SK-N-SH (cell line): Measurements from ENCODE around the gene RNF151. TPM values are rescaled to one million over a fixed set of nuclear protein-coding genes. Genes with fewer than 3 reads are reported as not detected.

Experiments
- CTCF ChIA-PET: fragments of 300-600, 350-600 bp; formaldehyde crosslinking; extraction: SDS; loops from one replicate; lab custom pipeline; 2021; lab: Yijun Ruan, JAX
- POLR2A ChIA-PET: fragments of 350-600 bp; sonication (Branson Sonifier 250); formaldehyde crosslinking; extraction: SDS; loops from one replicate; lab custom pipeline; 2020; ENCODE audit warnings: antibody characterized with exemption, inconsistent platforms; lab: Yijun Ruan, JAX
- DNase-seq: peaks from one replicate; pipeline ENCODE4 v3.0.0; 2012
- H2AFZ ChIP-seq: fragments of 200-600 bp; sonication (generic); 2 replicates; pipeline ENCODE4 v1.8.1; 2016; ENCODE audit warnings: antibody characterized with exemption, mild to moderate bottlenecking, low read depth
- H3F3A ChIP-seq: fragments of 200-600 bp; sonication (generic); replicated peaks from 2 replicates; pipeline ENCODE3; 2016; ENCODE audit warnings: antibody characterized with exemption, mild to moderate bottlenecking; ENCODE audit not compliant: insufficient read depth
- H3K27ac ChIP-seq, 2 experiments: fragments of 200-500 bp in 1 of 2; fragments of 200-600 bp in 1 of 2; sonication (Bioruptor generic) in 1 of 2; sonication (generic), shearing (Covaris generic) in 1 of 2; 2 replicates each; pipeline versions ENCODE4 v1.5.1 to v1.6.1; 2014 to 2016; ENCODE audit warnings: low read depth in 2 of 2, inconsistent platforms in 1 of 2, low read length in 1 of 2, mild to moderate bottlenecking in 1 of 2, mixed read lengths in 1 of 2
- H3K27me3 ChIP-seq: fragments of 200-600 bp; sonication (generic), shearing (Covaris generic); 2 replicates; pipeline ENCODE4 v1.6.1; 2016; ENCODE audit warnings: mixed run types; ENCODE audit not compliant: insufficient read depth
- H3K36me3 ChIP-seq, 2 experiments: fragments of 200-500 bp in 1 of 2; fragments of 200-600 bp in 1 of 2; sonication (Bioruptor generic) in 1 of 2; sonication (generic) in 1 of 2; replicated peaks in 1 of 2; 2 replicates each; pipeline versions ENCODE3 to v1.5.1; 2014 to 2016; ENCODE audit warnings: low read length in 1 of 2, mild to moderate bottlenecking in 1 of 2; ENCODE audit not compliant: insufficient read depth in 2 of 2, control insufficient read depth in 1 of 2
- H3K4me1 ChIP-seq, 2 experiments: fragments of 200-500 bp in 1 of 2; fragments of 200-600 bp in 1 of 2; sonication (Bioruptor generic) in 1 of 2; sonication (generic), shearing (Covaris generic) in 1 of 2; 2 replicates each; pipeline versions ENCODE4 v1.5.1 to v1.6.1; 2014 to 2016; ENCODE audit warnings: low read depth in 1 of 2, low read length in 1 of 2, mixed run types in 1 of 2; ENCODE audit not compliant: insufficient read depth in 2 of 2, control insufficient read depth in 1 of 2
- H3K4me2 ChIP-seq: fragments of 200-600 bp; sonication (generic), shearing (Covaris generic); 2 replicates; pipeline ENCODE4 v1.6.1; 2017; ENCODE audit warnings: mixed run types
- H3K4me3 ChIP-seq, 2 experiments: fragments of 200-500 bp in 1 of 2; fragments of 200-600 bp in 1 of 2; sonication (Bioruptor generic) in 1 of 2; sonication (generic), shearing (Covaris generic) in 1 of 2; 2 replicates each; pipeline versions ENCODE4 v1.5.1 to v1.8.1; 2014 to 2016; ENCODE audit warnings: low read depth in 2 of 2, inconsistent platforms in 1 of 2, low read length in 1 of 2, mild to moderate bottlenecking in 1 of 2, mixed read lengths in 1 of 2, moderate library complexity in 1 of 2
- H3K79me2 ChIP-seq: fragments of 200-600 bp; sonication (generic); 2 replicates; pipeline ENCODE4 v1.8.1; 2017; ENCODE audit warnings: mild to moderate bottlenecking; ENCODE audit not compliant: insufficient read depth
- H3K9ac ChIP-seq: fragments of 200-600 bp; sonication (generic); 2 replicates; pipeline ENCODE4 v1.6.1; 2017; ENCODE audit warnings: mixed run types
- H3K9me2 ChIP-seq: fragments of 200-600 bp; sonication (generic); 2 replicates; pipeline ENCODE4 v1.6.1; 2017; ENCODE audit warnings: mixed run types
- H3K9me3 ChIP-seq: fragments of 200-600 bp; sonication (generic); 2 replicates; pipeline ENCODE4 v1.6.1; 2017; ENCODE audit warnings: mixed run types, mild to moderate bottlenecking, moderate library complexity
- H4K20me1 ChIP-seq: fragments of 200-600 bp; sonication (generic); 2 replicates; pipeline ENCODE4 v1.6.1; 2017; ENCODE audit warnings: mild to moderate bottlenecking, mixed run types; ENCODE audit not compliant: insufficient read depth
- EP300 ChIP-seq, 2 experiments: IDR thresholded peaks; 2 replicates each; pipeline versions ENCODE4 v1.4.0 to v1.6.1; 2012; ENCODE audit warnings: borderline replicate concordance in 1 of 2, low read depth in 1 of 2, low read length in 1 of 2
- EZH2phosphoT487 ChIP-seq: fragments of 200-600 bp; sonication (generic); IDR thresholded peaks from 2 replicates; pipeline ENCODE4 v1.6.1; 2017; ENCODE audit warnings: low read depth, mixed run types, mild to moderate bottlenecking, antibody characterized with exemption, moderate library complexity, borderline replicate concordance
- FOSL2 ChIP-seq: IDR thresholded peaks from 2 replicates; pipeline ENCODE4 v1.4.0; 2012; ENCODE audit warnings: low read depth, mild to moderate bottlenecking, moderate library complexity, borderline replicate concordance
- FOXJ3 ChIP-seq: sonication (generic); formaldehyde crosslinking; IDR thresholded peaks from 2 replicates; pipeline ENCODE4 v1.5.1; 2020; ENCODE audit warnings: mild to moderate bottlenecking, missing genetic modification reagents
- FOXM1 ChIP-seq: IDR thresholded peaks from 2 replicates; pipeline ENCODE4 v1.4.0; 2012; ENCODE audit warnings: low read depth, mild to moderate bottlenecking
- GABPA ChIP-seq: IDR thresholded peaks from 2 replicates; pipeline ENCODE4 v1.4.0; 2012; ENCODE audit warnings: low read depth, mild to moderate bottlenecking
- GATA2 ChIP-seq: sonication (generic); formaldehyde crosslinking; IDR thresholded peaks from 2 replicates; pipeline ENCODE4 v1.5.0; 2020; ENCODE audit warnings: mild to moderate bottlenecking, missing genetic modification reagents
- IRF3 ChIP-seq: fragments of 150-350 bp; IDR thresholded peaks from 2 replicates; pipeline ENCODE4 v1.6.1; 2016; ENCODE audit warnings: mild to moderate bottlenecking, low read depth, low read length
- MAX ChIP-seq: IDR thresholded peaks from 2 replicates; pipeline ENCODE4 v1.4.0; 2012; ENCODE audit warnings: low read depth
- MEF2A ChIP-seq: IDR thresholded peaks from 2 replicates; pipeline ENCODE4 v1.4.0; 2012; ENCODE audit warnings: low read depth, borderline replicate concordance
- NFIC ChIP-seq: IDR thresholded peaks from 2 replicates; pipeline ENCODE4 v1.4.0; 2012; ENCODE audit warnings: borderline replicate concordance
- NRF1 ChIP-seq: IDR thresholded peaks from 2 replicates; pipeline ENCODE4 v1.6.1; 2012; ENCODE audit warnings: low read depth, mild to moderate bottlenecking, low read length
- RAD21 ChIP-seq: IDR thresholded peaks from 2 replicates; pipeline ENCODE4 v1.6.1; 2012; ENCODE audit warnings: mild to moderate bottlenecking, low read length
- RFX5 ChIP-seq: IDR thresholded peaks from 2 replicates; pipeline ENCODE4 v1.6.1; 2012; ENCODE audit warnings: mild to moderate bottlenecking, improper control_type of control experiment, low read length
- TAF1 ChIP-seq: IDR thresholded peaks from 2 replicates; pipeline ENCODE4 v1.6.1; 2012; ENCODE audit warnings: low read depth, mild to moderate bottlenecking, low read length, moderate library complexity, borderline replicate concordance
- TCF12 ChIP-seq: IDR thresholded peaks from 2 replicates; pipeline ENCODE4 v1.4.0; 2012
- USF2 ChIP-seq: fragments of 150-350 bp; IDR thresholded peaks from 2 replicates; pipeline ENCODE4 v1.6.1; 2017; ENCODE audit warnings: antibody characterized with exemption, low read length, low read depth, borderline replicate concordance
- ZBTB33 ChIP-seq: IDR thresholded peaks from 2 replicates; pipeline ENCODE4 v1.4.0; 2012; ENCODE audit warnings: low read depth, borderline replicate concordance
- WGBS: methylation state at CpG from one replicate; pipeline ENCODE4 v1.1.6; 2017; ENCODE audit warnings: low lambda C conversion rate; 5-methylcytosine and 5-hydroxymethylcytosine counted together
- polyA plus RNA-seq, 3 experiments: library from polyadenylated mRNA; depleted of rRNA; stranded (reverse); fragments of >200 nt; gene quantifications; 2 replicates each; pipeline ENCODE4 v1.2.3, GENCODE V29; 2012

Gene RNF151
- polyA plus RNA-seq, 1 of the 3 experiments (the other 2 are of a cell fraction) = 0.07 TPM

- TF ChIP-seq ZBTB33 (no peak), EZH2phosphoT487 (no peak), NRF1 (no peak), MAX (no peak), TAF1 (no peak)
These were observed 13.5 kb downstream of the RNF151 start (continued) for GRCh38 chr16:1980030-1980769.

DNA sequence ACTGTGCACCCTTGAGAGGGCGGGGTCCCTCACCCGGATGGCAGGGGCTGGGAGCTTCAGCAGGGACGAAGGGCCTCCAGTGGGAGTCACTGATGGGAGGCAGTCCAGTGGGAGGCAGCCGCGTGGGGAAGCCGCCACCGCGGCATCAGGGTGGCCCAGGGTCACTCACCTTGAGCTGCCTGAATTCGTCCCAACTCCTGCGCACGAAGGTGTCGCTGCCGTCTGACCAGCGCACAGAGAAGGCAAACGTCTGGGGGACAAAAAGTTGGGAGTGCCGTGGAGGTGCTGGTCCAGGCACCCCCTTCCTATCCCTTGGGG lies 14.1 kb downstream of the RNF151 start:
- Histone ChIP-seq H3K9ac (no peak overlapping the region), H3K9me3 (no peaks in the 10 kb centered on the region), H3K36me3 (peaks cover 8 to 35% of the 10 kb centered on the region in 2 experiments), H3K4me1 (peaks cover 8 to 20% of the 10 kb centered on the region in 2 experiments; a peak in 2 of 4 replicates), H4K20me1 (no peaks in the 10 kb centered on the region), H3K9me2 (no peaks in the 10 kb centered on the region), H3K27me3 (no peaks in the 10 kb centered on the region), H3K4me2 (no peak overlapping the region), H3K4me3 (no peak overlapping the region), H2AFZ (no peak overlapping the region), H3F3A (peaks cover 15% of the 10 kb centered on the region), H3K79me2 (peaks cover 13% of the 10 kb centered on the region; the same call in 1 of the 2 replicates), H3K27ac (no peak overlapping the region)
- TF ChIP-seq ZBTB33 (no peak), FOXJ3 (no peak), FOSL2 (no peak), MEF2A (no peak), TAF1 (no peak), NFIC (no peak), RAD21 (no peak), RFX5 (no peak), USF2 (no peak), EZH2phosphoT487 (no peak), GABPA (no peak), NRF1 (no peak), FOXM1 (no peak), IRF3 (no peak), EP300 (IDR thresholded peaks at IDR 0.05; ENCODE audit: borderline replicate concordance in 1 of 2, low read depth in 1 of 2, low read length in 1 of 2) (no peak), TCF12 (no peak), GATA2 (CRISPR knock-in tag) (no peak)
- 92% methylated on average over 11 of the region's 16 CpGs for WGBS
- POLR2A ChIA-PET = interaction anchor here (2.2 kb wide), 1 partner anchor 16 kb away, joined by 12 read pairs; the partner anchor contains the start of gene RPS2
- CTCF ChIA-PET = interaction anchor here (3.3 kb wide), 1 partner anchor 23 kb away, joined by 19 read pairs; no protein-coding TSS in a partner anchor
- no peak for DNase-seq
